Bronchial epithelial cell (primary cell): ENCODE measurements around the gene TBX3. TPM values are rescaled to one million over a fixed set of nuclear protein-coding genes. Genes with fewer than 3 reads are reported as not detected.
A peak's percentile ranks its signal among the peaks of the same experiment; 100 is the strongest.

Experiments
- DNase-seq: peaks from one replicate; pipeline ENCODE4 v3.0.0-alpha.2; 2010; ENCODE audit warnings: low read depth
- FAIRE-seq: peaks from 2 replicates; lab custom pipeline; 2011; peaks lifted over from hg19 to GRCh38; lab: Jason Lieb, UNC
- H3K27me3 ChIP-seq: 2 replicates; pipeline ENCODE4 v1.5.1; 2011; ENCODE audit warnings: low read length; ENCODE audit not compliant: control insufficient read depth, insufficient read depth
- H3K36me3 ChIP-seq: 2 replicates; pipeline ENCODE4 v1.5.1; 2011; ENCODE audit warnings: low read length; ENCODE audit not compliant: control insufficient read depth, insufficient read depth
- H3K4me3 ChIP-seq: 2 replicates; pipeline ENCODE4 v1.5.1; 2011; ENCODE audit warnings: mild to moderate bottlenecking, low read depth, low read length, control low read depth
- CTCF ChIP-seq: IDR thresholded peaks from 2 replicates; pipeline ENCODE4 v1.5.1; 2011; ENCODE audit warnings: mild to moderate bottlenecking, moderate library complexity, low read length, control low read depth, inconsistent platforms; ENCODE audit not compliant: insufficient read depth, severe bottlenecking
- total RNA-seq: library from RNA; depleted of rRNA; stranded (reverse); fragments of >200 nt; gene quantifications from 2 replicates; pipeline ENCODE4 v1.2.1, GENCODE V29; 2014

The TBX3 gene
- total RNA-seq, 1 donor from 2014 or later = 1.3 TPM

GRCh38 chr12:114694436-114695304, 10.7 kb upstream of the TBX3 start:
- TF ChIP-seq CTCF = no peak
- peak; percentile 24 for DNase-seq
- FAIRE-seq = no peak
- H3K4me3 ChIP-seq = no peak overlapping the region
- no peaks in the 10 kb centered on the region for H3K36me3 ChIP-seq
- H3K27me3 ChIP-seq = peaks cover 40% of the 10 kb centered on the region

- no peak overlapping the region for H3K4me3 ChIP-seq
- DNase-seq = no peak
- no peaks in the 10 kb centered on the region for H3K36me3 ChIP-seq
- H3K27me3 ChIP-seq = peaks cover 43% of the 10 kb centered on the region
- FAIRE-seq = no peak
- no peak for TF ChIP-seq CTCF
Measured at GRCh38 chr12:114693532-114693931, 9.6 kb upstream of the TBX3 start.

- FAIRE-seq (no peak), DNase-seq (no peak)
- Histone ChIP-seq H3K27me3 (peaks cover 45% of the 10 kb centered on the region), H3K4me3 (no peak overlapping the region), H3K36me3 (no peaks in the 10 kb centered on the region)
- TF ChIP-seq CTCF = no peak
Measured at GRCh38 chr12:114693059-114693531, 9.1 kb upstream of the TBX3 start.

- FAIRE-seq (no peak), DNase-seq (no peak)
- TF ChIP-seq CTCF = no peak
- Histone ChIP-seq H3K4me3 (no peak overlapping the region), H3K36me3 (no peaks in the 10 kb centered on the region), H3K27me3 (peaks cover 43% of the 10 kb centered on the region)
Measured at GRCh38 chr12:114692186-114693058, 8.4 kb upstream of the TBX3 start.

GRCh38 chr12:114691763-114692185, 7.8 kb upstream of the TBX3 start:
- peaks cover 39% of the 10 kb centered on the region for H3K27me3 ChIP-seq
- FAIRE-seq (no peak), DNase-seq (no peak)
- no peak for TF ChIP-seq CTCF
- H3K4me3 ChIP-seq = no peak overlapping the region
- no peaks in the 10 kb centered on the region for H3K36me3 ChIP-seq
